Chondrocyte (in vitro differentiated cells): ENCODE measurements around the gene POC1B. TPM values are rescaled to one million over a fixed set of nuclear protein-coding genes. Genes with fewer than 3 reads are reported as not detected.

Source experiments
- DNase-seq: peaks from one replicate; pipeline ENCODE4 v3.0.0; 2021; ENCODE audit warnings: mixed read lengths, low spot score
- H3K27ac Mint-ChIP-seq: one replicate; pipeline ENCODE4 v1.8.0; 2021; ENCODE audit warnings: mild to moderate bottlenecking, moderate library complexity, mixed read lengths; ENCODE audit not compliant: unreplicated experiment
- H3K27me3 Mint-ChIP-seq: 2 replicates; pipeline ENCODE4 v1.8.0; 2021; ENCODE audit warnings: low read depth, mixed read lengths
- H3K36me3 Mint-ChIP-seq: 2 replicates; pipeline ENCODE4 v1.8.0; 2021; ENCODE audit warnings: low read depth, mixed read lengths
- H3K4me1 Mint-ChIP-seq: 2 replicates; pipeline ENCODE4 v1.8.0; 2021; ENCODE audit warnings: low read depth, mild to moderate bottlenecking, mixed read lengths
- H3K4me3 Mint-ChIP-seq: one replicate; pipeline ENCODE4 v1.8.0; 2021; ENCODE audit warnings: mild to moderate bottlenecking, moderate library complexity, mixed read lengths; ENCODE audit not compliant: unreplicated experiment
- H3K9me3 Mint-ChIP-seq: 2 replicates; pipeline ENCODE4 v1.8.0; 2021; ENCODE audit warnings: low read depth, mixed read lengths
- total RNA-seq: library from RNA; stranded (reverse); gene quantifications from 3 replicates; pipeline ENCODE4 v1.2.1, GENCODE V29; 2021
- TF ChIP-seq, protein P1 (sequence below): fragments of 200-600 bp; sonication (generic); IDR thresholded peaks from 2 replicates; pipeline ENCODE4 v1.5.0; 2021; ENCODE audit warnings: antibody characterized with exemption, mild to moderate bottlenecking, moderate library complexity

The POC1B gene
- total RNA-seq, 1 donor from 2014 or later: 10.4 TPM

DNA sequence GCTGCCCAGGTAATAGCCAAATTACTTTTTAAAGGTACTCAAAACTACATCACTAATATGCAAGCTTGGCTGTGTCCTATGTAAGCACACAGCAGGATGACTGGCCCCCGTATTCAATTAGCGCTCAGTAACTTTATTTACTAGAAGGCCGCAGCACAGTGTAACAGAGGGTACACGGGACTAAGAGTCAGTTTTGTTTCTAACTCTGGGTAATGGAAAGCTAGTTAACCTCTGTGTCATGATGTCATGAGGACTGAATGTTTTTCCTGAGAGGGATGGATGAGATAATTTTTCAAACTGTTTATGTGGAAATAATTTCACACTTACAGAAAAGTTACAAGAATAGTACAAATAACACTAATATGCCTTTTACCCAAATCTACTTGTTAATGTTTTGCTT lies 28.4 kb downstream of the POC1B start:
- Mint-ChIP-seq H3K4me3 (no peak overlapping the region), H3K9me3 (no peaks in the 10 kb centered on the region), H3K36me3 (peaks cover 6% of the 10 kb centered on the region), H3K4me1 (peaks cover 15% of the 10 kb centered on the region), H3K27me3 (no peaks in the 10 kb centered on the region), H3K27ac (no peak overlapping the region)
- no peak for DNase-seq
- TF ChIP-seq, protein P1, sequence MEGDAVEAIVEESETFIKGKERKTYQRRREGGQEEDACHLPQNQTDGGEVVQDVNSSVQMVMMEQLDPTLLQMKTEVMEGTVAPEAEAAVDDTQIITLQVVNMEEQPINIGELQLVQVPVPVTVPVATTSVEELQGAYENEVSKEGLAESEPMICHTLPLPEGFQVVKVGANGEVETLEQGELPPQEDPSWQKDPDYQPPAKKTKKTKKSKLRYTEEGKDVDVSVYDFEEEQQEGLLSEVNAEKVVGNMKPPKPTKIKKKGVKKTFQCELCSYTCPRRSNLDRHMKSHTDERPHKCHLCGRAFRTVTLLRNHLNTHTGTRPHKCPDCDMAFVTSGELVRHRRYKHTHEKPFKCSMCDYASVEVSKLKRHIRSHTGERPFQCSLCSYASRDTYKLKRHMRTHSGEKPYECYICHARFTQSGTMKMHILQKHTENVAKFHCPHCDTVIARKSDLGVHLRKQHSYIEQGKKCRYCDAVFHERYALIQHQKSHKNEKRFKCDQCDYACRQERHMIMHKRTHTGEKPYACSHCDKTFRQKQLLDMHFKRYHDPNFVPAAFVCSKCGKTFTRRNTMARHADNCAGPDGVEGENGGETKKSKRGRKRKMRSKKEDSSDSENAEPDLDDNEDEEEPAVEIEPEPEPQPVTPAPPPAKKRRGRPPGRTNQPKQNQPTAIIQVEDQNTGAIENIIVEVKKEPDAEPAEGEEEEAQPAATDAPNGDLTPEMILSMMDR: no peak

DNA sequence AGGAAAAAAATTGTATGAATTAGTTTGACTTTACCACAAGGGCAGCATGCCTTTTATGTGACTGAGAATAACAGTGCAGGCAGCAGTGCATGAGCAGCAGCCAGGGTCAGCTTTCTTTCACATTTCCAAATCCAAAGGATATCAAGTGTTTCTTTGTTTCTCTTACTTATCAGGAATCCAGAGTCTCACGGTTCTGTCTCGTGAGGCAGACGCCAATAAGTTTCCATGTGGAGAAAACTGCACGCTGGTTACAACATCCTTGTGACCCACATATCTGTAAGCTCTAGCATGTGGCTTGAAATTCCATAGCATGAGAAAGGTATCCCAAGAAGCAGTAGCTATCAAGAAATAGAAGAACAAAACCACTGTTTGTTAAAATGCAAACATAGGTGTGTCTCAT lies 28.8 kb downstream of the POC1B start:
- no peak for DNase-seq
- H3K4me3 Mint-ChIP-seq: no peak overlapping the region
- no peaks in the 10 kb centered on the region for H3K27me3 Mint-ChIP-seq
- H3K36me3 Mint-ChIP-seq: peaks cover 6% of the 10 kb centered on the region
- H3K9me3 Mint-ChIP-seq: no peaks in the 10 kb centered on the region
- TF ChIP-seq, protein P1: no peak
- H3K4me1 Mint-ChIP-seq: peaks cover 15% of the 10 kb centered on the region
- H3K27ac Mint-ChIP-seq: no peak overlapping the region

DNA sequence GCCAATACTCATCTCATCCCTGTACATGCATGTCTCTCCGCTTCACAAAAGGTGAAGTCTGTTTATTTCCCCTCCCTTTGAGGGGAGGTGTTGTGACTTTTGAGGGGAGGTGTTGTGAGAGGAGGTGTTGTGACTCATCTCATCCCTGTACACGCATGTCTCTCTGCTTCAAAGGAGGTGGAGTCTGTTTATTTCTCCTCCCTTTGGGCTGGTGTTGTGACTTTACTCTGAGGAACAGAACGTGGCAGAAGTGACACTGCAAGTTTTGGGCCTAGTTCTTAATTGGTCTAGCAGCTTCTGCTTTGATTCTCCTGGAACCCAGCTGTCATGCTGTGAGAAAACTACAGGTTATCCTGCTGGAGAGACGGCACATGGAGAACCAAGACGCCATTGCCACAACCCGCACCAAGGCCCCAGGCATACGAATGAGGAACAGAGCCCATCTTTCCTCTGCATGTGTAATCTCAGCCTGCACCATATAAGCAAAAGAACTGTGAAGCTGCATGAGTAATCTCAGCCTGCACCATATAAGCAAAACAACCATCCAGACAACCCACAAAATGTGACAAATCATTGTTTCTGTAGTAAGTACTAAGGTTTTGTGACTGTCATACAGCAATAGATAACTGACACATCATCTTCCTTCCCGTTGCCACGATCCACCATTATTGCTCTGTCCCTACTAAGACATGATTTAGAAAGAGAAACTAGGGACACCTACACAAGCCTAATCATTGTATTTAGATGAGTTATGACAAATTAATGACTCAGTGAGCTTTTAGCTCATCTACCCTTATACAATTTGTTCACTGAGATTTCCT lies 31.2 kb downstream of the POC1B start:
- H3K4me3 Mint-ChIP-seq: no peak overlapping the region
- H3K27me3 Mint-ChIP-seq: no peaks in the 10 kb centered on the region
- peaks cover 11% of the 10 kb centered on the region for H3K36me3 Mint-ChIP-seq
- no peak for DNase-seq
- TF ChIP-seq, protein P1: no peak
- no peaks in the 10 kb centered on the region for H3K9me3 Mint-ChIP-seq
- H3K27ac Mint-ChIP-seq: no peak overlapping the region
- H3K4me1 Mint-ChIP-seq: peaks cover 11% of the 10 kb centered on the region

DNA sequence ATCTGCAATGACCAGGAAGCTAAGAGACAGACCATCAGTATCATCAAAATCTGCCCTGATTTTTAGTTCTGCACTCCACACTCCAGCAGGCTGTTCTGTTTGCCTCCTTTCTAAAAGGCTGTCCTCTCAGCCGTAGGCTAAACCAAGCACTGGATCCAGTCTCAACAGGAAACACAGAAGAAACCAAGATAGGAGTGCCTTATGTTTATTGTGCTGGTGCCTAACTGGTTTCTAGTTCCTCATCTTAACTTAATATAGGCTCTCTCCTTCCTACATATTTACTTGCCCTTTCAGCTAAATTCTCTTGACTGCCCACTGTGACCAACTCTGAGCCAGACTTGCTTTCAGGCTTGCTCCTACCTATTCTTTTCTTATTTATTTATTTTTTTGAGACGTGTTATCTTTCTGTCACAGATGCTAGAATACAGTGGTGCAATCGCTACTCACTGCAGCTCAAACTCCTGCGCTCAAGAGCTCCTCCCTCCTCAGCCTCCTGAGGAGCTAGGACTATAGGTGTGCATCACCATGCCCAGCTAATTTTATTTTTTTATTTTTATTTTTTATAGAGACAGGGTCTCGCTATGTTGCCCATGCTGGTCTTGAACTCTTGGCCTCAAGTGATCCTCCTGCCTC lies 32.1 kb downstream of the POC1B start:
- TF ChIP-seq, protein P1: no peak
- Mint-ChIP-seq H3K4me3 (no peak overlapping the region), H3K27ac (no peak overlapping the region), H3K9me3 (no peaks in the 10 kb centered on the region), H3K36me3 (peaks cover 8% of the 10 kb centered on the region), H3K27me3 (no peaks in the 10 kb centered on the region), H3K4me1 (peaks cover 11% of the 10 kb centered on the region)
- no peak for DNase-seq

DNA sequence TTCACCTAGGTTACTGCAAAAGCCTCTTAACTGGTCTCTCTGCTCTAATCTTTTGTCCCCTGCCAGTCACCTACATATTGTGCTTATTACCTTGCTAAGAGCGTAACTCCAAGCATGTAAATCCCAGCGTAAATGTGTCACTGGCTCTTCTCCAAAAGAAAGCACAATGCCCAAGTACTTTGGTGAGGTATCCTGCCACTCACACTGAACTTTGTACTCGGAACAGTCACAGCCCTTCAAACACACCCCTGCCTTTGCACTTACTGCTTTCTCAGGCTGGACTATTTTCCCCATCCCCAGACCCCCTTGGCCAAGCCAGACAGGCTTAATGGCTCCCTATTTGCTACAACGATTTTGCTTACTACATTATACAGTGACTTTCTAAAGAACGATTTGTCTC lies 33.0 kb downstream of the POC1B start:
- Mint-ChIP-seq H3K9me3 (no peaks in the 10 kb centered on the region), H3K27me3 (no peaks in the 10 kb centered on the region), H3K4me1 (peaks cover 11% of the 10 kb centered on the region), H3K4me3 (no peak overlapping the region), H3K27ac (no peak overlapping the region), H3K36me3 (peaks cover 8% of the 10 kb centered on the region)
- TF ChIP-seq, protein P1: no peak
- DNase-seq: no peak
